SU-DHL-6 (cell line): ENCODE results near the gene DCDC2.

ENCODE experiments used
- EZH2phosphoT487 ChIP-seq: fragments of 200-600 bp; sonication (generic), shearing (Covaris generic); conservative IDR thresholded peaks from 2 replicates; pipeline ENCODE4 v1.6.1; 2018; ENCODE audit warnings: mild to moderate bottlenecking, antibody characterized with exemption, low read length, moderate library complexity, mixed read lengths
- TF ChIP-seq, protein P1 (sequence below): fragments of 200-600 bp; sonication (generic); IDR thresholded peaks from one replicate; pipeline ENCODE4 v1.5.1; 2017; ENCODE audit warnings: antibody characterized with exemption, mild to moderate bottlenecking, low read length, moderate library complexity; ENCODE audit not compliant: insufficient read depth, poor library complexity, severe bottlenecking

DNA sequence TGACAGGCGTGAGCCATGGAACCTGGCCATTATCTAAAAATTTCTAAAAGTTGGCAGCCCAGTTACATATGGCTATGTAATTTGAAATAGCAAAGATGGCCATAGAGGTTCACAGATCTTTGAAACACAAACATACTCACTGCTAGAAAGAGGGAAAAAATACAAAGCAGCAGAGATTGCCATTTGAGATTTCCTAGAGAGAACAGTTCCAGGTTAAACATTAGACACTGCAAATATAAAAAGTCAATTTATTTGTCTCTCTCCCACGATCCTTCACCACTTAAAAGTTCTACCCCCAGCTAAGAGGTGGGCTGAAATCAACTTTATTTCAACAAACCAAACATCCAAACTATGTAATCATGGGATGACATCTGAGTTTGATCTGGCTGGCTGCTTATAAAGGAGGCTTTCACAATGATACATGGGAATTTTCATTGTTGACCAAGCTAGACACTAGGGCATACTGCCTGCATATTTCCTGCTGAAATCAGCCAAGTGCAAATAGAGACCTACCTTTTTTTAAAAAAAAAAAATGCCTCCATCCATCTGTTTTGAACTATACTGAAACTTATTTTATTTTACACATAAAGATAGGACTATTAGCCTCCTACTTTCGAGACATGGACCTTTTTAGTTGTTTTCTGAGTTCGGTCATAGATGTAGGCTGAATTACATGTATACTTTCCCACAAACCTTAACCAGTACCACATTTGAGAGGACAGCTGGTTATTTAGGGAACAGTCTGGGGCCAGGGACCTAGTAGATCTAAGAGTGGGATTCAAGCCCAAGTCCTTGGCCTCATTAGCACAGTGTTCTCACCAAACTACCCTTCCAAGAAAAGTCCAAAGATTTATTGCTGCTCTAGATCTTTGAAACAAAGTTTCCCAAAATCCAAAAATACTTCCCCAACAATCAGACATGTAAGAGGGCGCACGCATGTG is 16.6 kb downstream of the DCDC2 start:
- TF ChIP-seq, protein P1, sequence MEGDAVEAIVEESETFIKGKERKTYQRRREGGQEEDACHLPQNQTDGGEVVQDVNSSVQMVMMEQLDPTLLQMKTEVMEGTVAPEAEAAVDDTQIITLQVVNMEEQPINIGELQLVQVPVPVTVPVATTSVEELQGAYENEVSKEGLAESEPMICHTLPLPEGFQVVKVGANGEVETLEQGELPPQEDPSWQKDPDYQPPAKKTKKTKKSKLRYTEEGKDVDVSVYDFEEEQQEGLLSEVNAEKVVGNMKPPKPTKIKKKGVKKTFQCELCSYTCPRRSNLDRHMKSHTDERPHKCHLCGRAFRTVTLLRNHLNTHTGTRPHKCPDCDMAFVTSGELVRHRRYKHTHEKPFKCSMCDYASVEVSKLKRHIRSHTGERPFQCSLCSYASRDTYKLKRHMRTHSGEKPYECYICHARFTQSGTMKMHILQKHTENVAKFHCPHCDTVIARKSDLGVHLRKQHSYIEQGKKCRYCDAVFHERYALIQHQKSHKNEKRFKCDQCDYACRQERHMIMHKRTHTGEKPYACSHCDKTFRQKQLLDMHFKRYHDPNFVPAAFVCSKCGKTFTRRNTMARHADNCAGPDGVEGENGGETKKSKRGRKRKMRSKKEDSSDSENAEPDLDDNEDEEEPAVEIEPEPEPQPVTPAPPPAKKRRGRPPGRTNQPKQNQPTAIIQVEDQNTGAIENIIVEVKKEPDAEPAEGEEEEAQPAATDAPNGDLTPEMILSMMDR: no peak
- no peak for TF ChIP-seq EZH2phosphoT487
